Measurements from ENCODE around the gene MIAT.
"Not testable (repeated sequence)": the region's sequence is repeated elsewhere in the genome, so short reads cannot be mapped to it uniquely, and the experiment has no call there.

MIAT gene

GRCh38 chr22:26692215-26692614 is 34.8 kb downstream of the MIAT start:
- H3K4me3 ChIP-seq (ENCODE audit: low read length), result no peak overlapping the region
- no peak for TF ChIP-seq CTCF (conservative IDR thresholded peaks at IDR 0.05; ENCODE audit: low read depth, low read length)
- DNase-seq (ENCODE audit: low read depth), result no peak

- no peak for TF ChIP-seq CTCF (conservative IDR thresholded peaks at IDR 0.05; ENCODE audit: low read depth, low read length)
- H3K4me3 ChIP-seq (ENCODE audit: low read length), result no peak overlapping the region
- no peak for DNase-seq (ENCODE audit: low read depth)
Measured at GRCh38 chr22:26697151-26697550, 39.8 kb downstream of the MIAT start.

- TF ChIP-seq CTCF (conservative IDR thresholded peaks at IDR 0.05; ENCODE audit: low read depth, low read length), result no peak
- DNase-seq (ENCODE audit: low read depth), result no peak
- no peak overlapping the region for H3K4me3 ChIP-seq (ENCODE audit: low read length)
Measured at GRCh38 chr22:26700462-26700861, 43.1 kb downstream of the MIAT start.

- DNase-seq (ENCODE audit: low read depth), result no peak
- no peak for TF ChIP-seq CTCF (conservative IDR thresholded peaks at IDR 0.05; ENCODE audit: low read depth, low read length)
- H3K4me3 ChIP-seq (ENCODE audit: low read length), result no peak overlapping the region
Measured at GRCh38 chr22:26700886-26701285, 43.5 kb downstream of the MIAT start.

- no peak for TF ChIP-seq CTCF (conservative IDR thresholded peaks at IDR 0.05; ENCODE audit: low read depth, low read length)
- no peak overlapping the region for H3K4me3 ChIP-seq (ENCODE audit: low read length)
- no peak for DNase-seq (ENCODE audit: low read depth)
Measured at GRCh38 chr22:26701323-26701722, 43.9 kb downstream of the MIAT start.

- no peak for TF ChIP-seq CTCF (conservative IDR thresholded peaks at IDR 0.05; ENCODE audit: low read depth, low read length)
- no peak overlapping the region for H3K4me3 ChIP-seq (ENCODE audit: low read length)
- no peak for DNase-seq (ENCODE audit: low read depth)
Measured at GRCh38 chr22:26702906-26703830, 45.8 kb downstream of the MIAT start.

GRCh38 chr22:26705379-26705778 is 48.0 kb downstream of the MIAT start:
- not testable (repeated sequence) for H3K4me3 ChIP-seq (ENCODE audit: low read length); DNase-seq (ENCODE audit: low read depth)
